Mesendoderm (in vitro differentiated cells): Measurements from ENCODE around the gene FBXW10B. TPM values are rescaled to one million over a fixed set of nuclear protein-coding genes. Genes with fewer than 3 reads are reported as not detected.

Experiments used
- small RNA-seq: library from polyadenylated mRNA; stranded (forward); fragments of <200 nt; extraction: miRNeasy Mini kit (QIAGEN cat#:217004); gene quantifications from one replicate; pipeline ENCODE3, GENCODE V24; 2013; ENCODE audit not compliant: insufficient read depth

The FBXW10B gene

Small RNA genes within 50 kb of the gene (small RNA-seq; reads per million reads assigned to genes)
- gene AC005838.1 (not detected), gene RF00090 (not detected)
